Stimulated activated CD8-positive, alpha-beta memory T cell treated with anti-CD3 and anti-CD28 coated beads, Interleukin-7, amount 100 ng/mL, for 48 hours (primary cell): ENCODE measurements around the gene HS2ST1.
"Not testable (repeated sequence)": the region's sequence is repeated elsewhere in the genome, so short reads cannot be mapped to it uniquely, and the experiment has no call there.

Source experiments
- DNase-seq, 2 donors: peaks; one replicate each; pipeline ENCODE4 v3.0.0-alpha.2; 2020; ENCODE audit warnings: low read depth in 1 of 2; ENCODE audit errors: extremely low read depth in 1 of 2

HS2ST1 gene

GRCh38 chr1:86924324-86924960, 10.0 kb downstream of the HS2ST1 start:
- DNase-seq: no peak

GRCh38 chr1:86925742-86926141, 11.3 kb downstream of the HS2ST1 start:
- DNase-seq: no peak

- DNase-seq: no peak
Observed at GRCh38 chr1:86926883-86927282, 12.4 kb downstream of the HS2ST1 start.

GRCh38 chr1:86928819-86929218, 14.4 kb downstream of the HS2ST1 start:
- DNase-seq: no peak

- no peak for DNase-seq
Observed at GRCh38 chr1:86933051-86933450, 18.6 kb downstream of the HS2ST1 start.

- no peak for DNase-seq
Observed at GRCh38 chr1:86933562-86934377, 19.3 kb downstream of the HS2ST1 start.

GRCh38 chr1:86938450-86938849, 24.0 kb downstream of the HS2ST1 start:
- no peak for DNase-seq

GRCh38 chr1:86938855-86939254, 24.4 kb downstream of the HS2ST1 start:
- DNase-seq: no peak

- no peak for DNase-seq
Observed at GRCh38 chr1:86939406-86939805, 25.0 kb downstream of the HS2ST1 start.

GRCh38 chr1:86940599-86940998, 26.2 kb downstream of the HS2ST1 start:
- DNase-seq: no peak

- no peak for DNase-seq
Observed at GRCh38 chr1:86942042-86942441, 27.6 kb downstream of the HS2ST1 start.

GRCh38 chr1:86942743-86943142, 28.3 kb downstream of the HS2ST1 start:
- no peak for DNase-seq

GRCh38 chr1:86948212-86948611, 33.8 kb downstream of the HS2ST1 start:
- DNase-seq: no peak

GRCh38 chr1:86950712-86951419, 36.4 kb downstream of the HS2ST1 start:
- no peak for DNase-seq

- no peak for DNase-seq
Observed at GRCh38 chr1:86951430-86951829, 37.0 kb downstream of the HS2ST1 start.

GRCh38 chr1:86953167-86953566, 38.7 kb downstream of the HS2ST1 start:
- no peak for DNase-seq

GRCh38 chr1:86955678-86956077, 41.2 kb downstream of the HS2ST1 start:
- no peak for DNase-seq

- no peak for DNase-seq
Observed at GRCh38 chr1:86956221-86956620, 41.8 kb downstream of the HS2ST1 start.

GRCh38 chr1:86957221-86957620, 42.8 kb downstream of the HS2ST1 start:
- DNase-seq: no peak

GRCh38 chr1:86960548-86960947, 46.1 kb downstream of the HS2ST1 start:
- no peak for DNase-seq

- DNase-seq: not testable (repeated sequence)
Observed at GRCh38 chr1:86963841-86964240, 49.4 kb downstream of the HS2ST1 start.
